Uterus (tissue), 4 donors: ENCODE results near the gene ALDH3A2. TPM values are rescaled to one million over a fixed set of nuclear protein-coding genes. Genes with fewer than 3 reads are reported as not detected.

Source experiments
- DNase-seq, 2 donors: peaks; one replicate each; pipeline ENCODE4 v3.0.0-alpha.2; 2019 to 2020
- H3K27ac ChIP-seq, 2 donors: fragments of 200-600 bp; sonication (generic); 1 replicate in 1 of 2; 2 replicates in 1 of 2; pipeline ENCODE4 v1.5.1; 2016 to 2018
- H3K27me3 ChIP-seq, 2 donors: fragments of 200-600 bp; sonication (generic); one replicate each; pipeline ENCODE4 v1.5.1; 2018 to 2019; ENCODE audit warnings: control low read depth in 1 of 2
- H3K36me3 ChIP-seq, 2 donors: fragments of 200-600 bp; sonication (generic); one replicate each; pipeline ENCODE4 v1.5.1; 2019; ENCODE audit warnings: control low read depth in 1 of 2
- H3K4me1 ChIP-seq, 2 donors: fragments of 200-600 bp; sonication (generic); one replicate each; pipeline ENCODE4 v1.5.1; 2018 to 2019; ENCODE audit warnings: control low read depth in 1 of 2
- H3K4me3 ChIP-seq, 2 donors: fragments of 200-600 bp; sonication (generic); 1 replicate in 1 of 2; 2 replicates in 1 of 2; pipeline ENCODE4 v1.5.1; 2018 to 2019; ENCODE audit warnings: mild to moderate bottlenecking in 1 of 2
- H3K9me3 ChIP-seq, 2 donors: fragments of 200-600 bp; sonication (generic); one replicate each; pipeline ENCODE4 v1.5.1; 2019; ENCODE audit warnings: control low read depth in 1 of 2
- POLR2A ChIP-seq, 2 donors: fragments of 450-650 bp; IDR thresholded peaks; one replicate each; pipeline ENCODE4 v1.6.1; 2016; ENCODE audit warnings: antibody characterized with exemption in 2 of 2, mild to moderate bottlenecking in 1 of 2, moderate library complexity in 1 of 2
- intact Hi-C: fragments of 100-400 bp; cut with DNase I; formaldehyde crosslinking; loops from one replicate; pipeline ENCODE4 v1.15.1; 2023; ENCODE audit warnings: low total_unique reads
- small RNA-seq: library from RNA; depleted of rRNA; stranded (forward); fragments of <200 nt; gene quantifications from one replicate; pipeline ENCODE3, GENCODE V24; 2016
- total RNA-seq, 4 donors: library from RNA; depleted of rRNA in 3 of 4; stranded (reverse); fragments of >200 nt in 3 of 4; gene quantifications; one replicate each; pipeline versions ENCODE4 v1.1.0 to v1.2.4, GENCODE V29; 2014 to 2023
- TF ChIP-seq, protein P1 (sequence below), 4 experiments: fragments of 200-600 bp in 2 of 4; fragments of 450-650 bp in 2 of 4; sonication (generic) in 2 of 4; IDR thresholded peaks; one replicate each; pipeline ENCODE4 v1.5.1; 2016 to 2019; ENCODE audit warnings: antibody characterized with exemption in 4 of 4, mild to moderate bottlenecking in 2 of 4, moderate library complexity in 1 of 4
- donor health status: DM: yes; HTN: yes; CAD: no.

The ALDH3A2 gene
- total RNA-seq, 4 donors from 2014 or later = 19.0 to 166 (median 82.5) TPM

GRCh38 chr17:19723964-19724363 lies 75.4 kb downstream of the ALDH3A2 start:
- H3K27ac ChIP-seq = peak overlapping the region in 1 of 2 donors; percentile 73
- no peak overlapping the region for H3K4me3 ChIP-seq
- no peaks in the 10 kb centered on the region for H3K27me3 ChIP-seq
- no peaks in the 10 kb centered on the region for H3K36me3 ChIP-seq
- DNase-seq = no peak
- H3K9me3 ChIP-seq = no peaks in the 10 kb centered on the region
- intact Hi-C loops = no loop called here
- peaks cover 5 to 21% of the 10 kb centered on the region in 2 donors for H3K4me1 ChIP-seq
- no peak for TF ChIP-seq POLR2A (IDR thresholded peaks at IDR 0.05)
- TF ChIP-seq, protein P1, sequence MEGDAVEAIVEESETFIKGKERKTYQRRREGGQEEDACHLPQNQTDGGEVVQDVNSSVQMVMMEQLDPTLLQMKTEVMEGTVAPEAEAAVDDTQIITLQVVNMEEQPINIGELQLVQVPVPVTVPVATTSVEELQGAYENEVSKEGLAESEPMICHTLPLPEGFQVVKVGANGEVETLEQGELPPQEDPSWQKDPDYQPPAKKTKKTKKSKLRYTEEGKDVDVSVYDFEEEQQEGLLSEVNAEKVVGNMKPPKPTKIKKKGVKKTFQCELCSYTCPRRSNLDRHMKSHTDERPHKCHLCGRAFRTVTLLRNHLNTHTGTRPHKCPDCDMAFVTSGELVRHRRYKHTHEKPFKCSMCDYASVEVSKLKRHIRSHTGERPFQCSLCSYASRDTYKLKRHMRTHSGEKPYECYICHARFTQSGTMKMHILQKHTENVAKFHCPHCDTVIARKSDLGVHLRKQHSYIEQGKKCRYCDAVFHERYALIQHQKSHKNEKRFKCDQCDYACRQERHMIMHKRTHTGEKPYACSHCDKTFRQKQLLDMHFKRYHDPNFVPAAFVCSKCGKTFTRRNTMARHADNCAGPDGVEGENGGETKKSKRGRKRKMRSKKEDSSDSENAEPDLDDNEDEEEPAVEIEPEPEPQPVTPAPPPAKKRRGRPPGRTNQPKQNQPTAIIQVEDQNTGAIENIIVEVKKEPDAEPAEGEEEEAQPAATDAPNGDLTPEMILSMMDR (IDR thresholded peaks at IDR 0.05) = no peak

DNA sequence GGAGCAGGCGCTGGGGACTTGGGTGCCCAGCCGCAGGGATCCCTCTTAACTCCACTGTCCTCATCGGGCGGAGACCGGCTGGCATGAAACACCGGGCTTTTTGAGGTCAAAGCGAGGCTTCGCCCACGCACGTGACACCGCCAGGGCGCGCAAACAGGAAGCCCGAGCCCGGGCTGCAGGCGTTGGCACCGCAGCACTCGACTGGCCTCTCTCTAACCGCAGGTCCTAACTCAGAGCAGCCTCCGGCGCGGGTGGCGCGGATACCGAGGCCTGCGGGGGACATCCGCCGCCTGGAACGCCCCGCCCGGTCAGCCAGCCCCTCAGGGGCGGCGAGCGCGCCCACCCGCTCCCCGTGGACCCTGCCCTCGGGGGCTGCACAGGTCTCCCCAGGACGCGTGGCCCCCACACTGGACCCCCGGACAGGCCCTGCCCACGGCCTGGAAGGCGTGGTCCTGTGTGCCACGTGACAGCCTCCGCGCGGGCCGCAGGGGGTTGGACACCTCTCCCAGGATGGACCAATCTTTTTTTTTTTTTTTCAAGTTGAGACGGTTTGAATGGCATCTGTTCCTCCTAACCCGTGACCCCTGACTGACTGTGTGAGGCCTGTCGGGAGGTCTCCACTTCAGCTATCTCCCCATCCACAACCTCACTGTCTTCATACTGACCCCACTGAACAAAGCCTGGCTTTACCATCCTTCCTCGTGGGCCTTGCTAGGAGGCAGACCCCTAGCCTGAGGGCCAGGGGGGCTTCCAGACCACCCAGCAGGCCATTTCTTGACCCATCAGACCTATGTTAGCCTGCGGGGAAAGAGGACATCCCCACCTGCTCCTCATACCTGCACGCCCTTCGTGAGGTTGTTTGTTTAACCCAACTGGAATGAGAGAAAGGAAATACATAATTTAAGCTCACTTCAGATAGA lies 76.2 kb downstream of the ALDH3A2 start:
- intact Hi-C loops = no loop called here
- no peaks in the 10 kb centered on the region for H3K36me3 ChIP-seq
- TF ChIP-seq POLR2A (IDR thresholded peaks at IDR 0.05) = peak in 1 of 2 donors; percentile 8
- TF ChIP-seq, protein P1 (IDR thresholded peaks at IDR 0.05) = no peak
- H3K27me3 ChIP-seq = no peaks in the 10 kb centered on the region
- H3K4me1 ChIP-seq = peaks cover 5 to 21% of the 10 kb centered on the region in 2 donors
- H3K27ac ChIP-seq = peak overlapping the region; percentile 41 to 73
- DNase-seq = peak; percentile 42 to 46
- H3K4me3 ChIP-seq = peak overlapping the region; percentile 7 to 17
- H3K9me3 ChIP-seq = no peaks in the 10 kb centered on the region

GRCh38 chr17:19725486-19725885 lies 76.9 kb downstream of the ALDH3A2 start:
- intact Hi-C loops = no loop called here
- Histone ChIP-seq H3K27me3 (no peaks in the 10 kb centered on the region), H3K36me3 (no peaks in the 10 kb centered on the region), H3K4me1 (peaks cover 5 to 20% of the 10 kb centered on the region in 2 donors), H3K9me3 (no peaks in the 10 kb centered on the region), H3K4me3 (no peak overlapping the region), H3K27ac (peak overlapping the region in 1 of 2 donors; percentile 100)
- TF ChIP-seq, protein P1 (IDR thresholded peaks at IDR 0.05) = no peak
- TF ChIP-seq POLR2A (IDR thresholded peaks at IDR 0.05) = no peak
- no peak for DNase-seq

DNA sequence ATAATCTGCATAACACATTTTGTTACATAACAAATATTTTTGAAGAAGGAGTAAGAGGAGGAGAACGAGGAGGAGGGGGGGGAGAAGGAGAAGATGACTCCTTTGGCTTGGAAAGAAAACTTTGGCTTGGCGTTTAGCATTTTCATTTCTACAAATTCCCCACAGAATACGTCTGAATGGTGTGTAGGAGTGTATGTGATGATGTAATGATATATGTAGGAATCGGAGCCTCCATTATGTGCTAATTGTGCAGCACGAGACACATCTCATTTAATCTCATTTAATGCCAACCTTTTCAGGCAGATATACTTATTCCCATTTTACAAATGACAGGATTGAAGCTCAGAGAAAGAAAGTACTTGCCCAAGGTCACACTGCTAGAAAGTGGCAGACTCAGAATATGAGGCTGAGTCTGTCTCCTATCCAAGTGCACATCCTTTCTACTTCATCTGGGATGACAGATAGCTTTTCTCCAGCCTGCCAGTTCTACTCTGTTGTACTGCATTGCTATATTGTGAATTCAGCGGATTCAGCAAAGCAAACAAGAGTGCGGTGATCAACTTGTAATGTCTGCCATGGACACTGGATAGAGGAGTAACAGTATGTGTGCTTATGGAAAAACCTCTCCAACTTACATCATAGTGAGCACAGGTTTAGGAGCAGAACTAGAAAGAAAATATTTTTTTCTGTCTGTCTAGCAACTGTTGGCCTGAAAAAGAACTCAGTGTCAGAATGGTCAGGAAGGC lies 78.3 kb downstream of the ALDH3A2 start:
- TF ChIP-seq POLR2A (IDR thresholded peaks at IDR 0.05) = no peak
- TF ChIP-seq, protein P1 (IDR thresholded peaks at IDR 0.05) = no peak
- Histone ChIP-seq H3K36me3 (no peaks in the 10 kb centered on the region), H3K4me3 (no peak overlapping the region), H3K27ac (peak overlapping the region; percentile 95 to 100), H3K4me1 (peaks cover 5 to 15% of the 10 kb centered on the region in 2 donors), H3K27me3 (no peaks in the 10 kb centered on the region), H3K9me3 (no peaks in the 10 kb centered on the region)
- DNase-seq = no peak
- intact Hi-C loops = no loop called here

Small RNA genes lying within 50 kb of the gene (small RNA-seq; reads per million reads assigned to genes)
- not detected for gene NMTRQ-TTG12-1
- gene RF00322 = not detected

Other genes starting within 250 kb of the ALDH3A2 start
- 10 to 100 TPM in 1 of 4 donors, 1 to 10 TPM in 2, under 1 TPM in 1; 0.88 to 14.7 (median 3.7) TPM for gene RNF112, start 237.5 kb upstream of the ALDH3A2 start, total RNA-seq
- gene SLC47A1, start 114.9 kb upstream of the ALDH3A2 start, total RNA-seq = 10 to 100 TPM in 3 of 4 donors, 1 to 10 TPM in 1; 6.2 to 28.5 (median 18.4) TPM
- gene SLC47A2, start 67.8 kb downstream of the ALDH3A2 start, total RNA-seq = under 1 TPM in 1 of 4 donors, not detected in 3; 0.35 TPM
- 1 to 10 TPM in 2 of 4 donors, under 1 TPM in 1, not detected in 1; 0.51 to 7.1 (median 1.7) TPM for gene ALDH3A1, start 99.5 kb downstream of the ALDH3A2 start, total RNA-seq
- gene ULK2, start 219.2 kb downstream of the ALDH3A2 start, total RNA-seq = 10 to 100 TPM; 15.4 to 35.0 (median 26.9) TPM